ENCODE data around the gene ANXA8.
"Not testable (repeated sequence)": the region's sequence is repeated elsewhere in the genome, so short reads cannot be mapped to it uniquely, and the experiment has no call there.

DNA sequence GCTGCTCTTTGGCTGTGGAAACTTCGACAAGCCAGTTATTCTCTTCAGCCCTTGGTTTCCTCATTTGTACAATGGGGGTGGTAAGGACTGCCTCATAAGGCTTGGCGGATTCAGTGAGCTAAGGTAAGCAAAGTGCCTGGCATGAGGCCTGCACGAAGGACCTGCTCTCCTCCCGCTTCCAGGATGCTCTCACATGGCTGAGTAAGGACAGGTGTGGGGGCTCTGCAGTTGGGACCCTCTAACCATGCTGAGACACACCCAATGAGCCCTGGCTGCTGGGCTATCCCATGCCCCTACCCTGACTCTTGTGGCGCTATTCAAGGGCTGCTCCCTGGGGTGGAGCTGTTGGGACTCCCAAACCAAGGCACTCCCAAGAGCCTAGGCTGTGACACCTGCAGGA is 8.8 kb downstream of the ANXA8 start:
- TF ChIP-seq, protein P1, sequence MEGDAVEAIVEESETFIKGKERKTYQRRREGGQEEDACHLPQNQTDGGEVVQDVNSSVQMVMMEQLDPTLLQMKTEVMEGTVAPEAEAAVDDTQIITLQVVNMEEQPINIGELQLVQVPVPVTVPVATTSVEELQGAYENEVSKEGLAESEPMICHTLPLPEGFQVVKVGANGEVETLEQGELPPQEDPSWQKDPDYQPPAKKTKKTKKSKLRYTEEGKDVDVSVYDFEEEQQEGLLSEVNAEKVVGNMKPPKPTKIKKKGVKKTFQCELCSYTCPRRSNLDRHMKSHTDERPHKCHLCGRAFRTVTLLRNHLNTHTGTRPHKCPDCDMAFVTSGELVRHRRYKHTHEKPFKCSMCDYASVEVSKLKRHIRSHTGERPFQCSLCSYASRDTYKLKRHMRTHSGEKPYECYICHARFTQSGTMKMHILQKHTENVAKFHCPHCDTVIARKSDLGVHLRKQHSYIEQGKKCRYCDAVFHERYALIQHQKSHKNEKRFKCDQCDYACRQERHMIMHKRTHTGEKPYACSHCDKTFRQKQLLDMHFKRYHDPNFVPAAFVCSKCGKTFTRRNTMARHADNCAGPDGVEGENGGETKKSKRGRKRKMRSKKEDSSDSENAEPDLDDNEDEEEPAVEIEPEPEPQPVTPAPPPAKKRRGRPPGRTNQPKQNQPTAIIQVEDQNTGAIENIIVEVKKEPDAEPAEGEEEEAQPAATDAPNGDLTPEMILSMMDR (IDR thresholded peaks at IDR 0.05), result not testable (repeated sequence)
- TF ChIP-seq POLR2AphosphoS5, POLR2A (IDR thresholded peaks at IDR 0.05): not testable (repeated sequence)

Measured in suprapubic skin (tissue), 4 donors.